HG03175 (cell line): ENCODE results near the gene FBXO34.
"Not testable (repeated sequence)": the region's sequence is repeated elsewhere in the genome, so short reads cannot be mapped to it uniquely, and the experiment has no call there.

ENCODE experiments used
- ATAC-seq: cut with Tn5 transposase; IDR thresholded peaks from one replicate; pipeline ENCODE4 v1.9.1; 2021; ENCODE audit warnings: mild to moderate bottlenecking, moderate library complexity; ENCODE audit not compliant: unreplicated experiment

The FBXO34 gene

GRCh38 chr14:55309154-55309553 lies 37.9 kb downstream of the FBXO34 start:
- ATAC-seq: no peak

GRCh38 chr14:55309761-55310365 lies 38.6 kb downstream of the FBXO34 start:
- ATAC-seq: no peak

DNA sequence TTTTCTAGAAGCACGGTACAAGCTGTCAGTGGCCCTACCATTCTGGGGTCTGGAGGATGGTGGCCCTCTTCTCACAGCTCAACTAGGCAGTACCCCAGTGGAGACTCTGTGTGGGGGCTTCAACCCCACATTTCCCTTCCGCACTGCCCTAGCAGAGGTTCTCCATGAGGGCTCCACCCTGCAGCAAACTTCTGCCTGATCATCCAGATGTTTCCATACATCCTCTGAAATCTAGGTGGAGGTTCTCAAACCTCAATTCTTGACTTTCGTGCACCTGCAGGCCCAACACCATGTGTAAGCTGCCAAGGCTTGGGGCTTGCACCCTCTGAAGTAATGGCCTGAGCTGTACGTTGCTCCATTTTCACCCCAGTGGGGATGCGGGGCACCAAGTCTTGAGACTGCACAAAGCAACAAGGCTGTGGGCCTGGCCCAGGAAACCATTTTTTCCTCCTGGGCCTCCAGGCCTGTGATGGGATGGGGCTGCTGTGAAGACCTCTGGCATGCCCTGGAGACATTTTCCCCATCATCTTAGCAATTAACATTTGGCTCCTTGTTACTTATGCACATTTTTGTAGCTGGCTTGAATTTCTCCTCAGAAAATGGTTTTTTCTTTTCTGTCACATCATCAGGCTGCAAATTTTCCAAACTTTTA lies 41.3 kb downstream of the FBXO34 start:
- not testable (repeated sequence) for ATAC-seq

DNA sequence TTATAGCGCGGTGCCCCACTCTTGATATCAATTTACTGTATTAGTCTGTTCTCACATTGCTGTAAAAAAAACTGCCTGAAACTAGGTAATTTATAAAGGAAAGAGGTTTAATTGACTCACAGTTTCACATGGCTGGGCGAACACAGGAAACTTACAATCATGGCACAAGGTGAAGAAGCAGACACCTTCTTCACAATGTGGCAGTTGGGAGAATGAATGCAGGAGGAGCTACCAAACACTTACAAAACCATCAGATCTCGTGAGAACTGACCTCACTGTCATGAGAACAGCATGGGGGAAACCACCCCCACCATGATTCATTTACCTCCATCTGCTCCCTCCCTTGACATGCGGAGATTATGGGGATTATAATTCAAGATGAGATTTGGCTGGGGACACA lies 42.3 kb downstream of the FBXO34 start:
- ATAC-seq: no peak

GRCh38 chr14:55314449-55314848 lies 43.2 kb downstream of the FBXO34 start:
- ATAC-seq: no peak

DNA sequence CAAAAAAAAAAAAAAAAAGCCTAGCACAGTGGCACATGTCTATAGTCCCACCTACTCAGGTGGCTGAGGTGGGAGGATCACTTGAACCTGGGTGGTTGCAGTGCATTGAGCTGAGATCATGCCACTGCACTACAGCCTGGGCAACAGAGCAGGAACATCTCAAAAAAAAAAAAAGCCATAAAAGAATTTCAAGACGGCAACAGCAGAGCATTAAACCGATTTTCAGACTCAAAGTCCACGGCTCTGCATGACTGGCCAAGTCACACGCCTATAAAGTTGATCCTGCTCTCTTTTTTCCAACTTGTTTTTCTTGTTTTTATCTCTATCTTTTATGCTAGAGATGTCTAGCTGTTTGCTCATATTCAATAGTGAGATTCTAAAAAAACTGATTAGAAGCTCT lies 45.3 kb downstream of the FBXO34 start:
- ATAC-seq: no peak

DNA sequence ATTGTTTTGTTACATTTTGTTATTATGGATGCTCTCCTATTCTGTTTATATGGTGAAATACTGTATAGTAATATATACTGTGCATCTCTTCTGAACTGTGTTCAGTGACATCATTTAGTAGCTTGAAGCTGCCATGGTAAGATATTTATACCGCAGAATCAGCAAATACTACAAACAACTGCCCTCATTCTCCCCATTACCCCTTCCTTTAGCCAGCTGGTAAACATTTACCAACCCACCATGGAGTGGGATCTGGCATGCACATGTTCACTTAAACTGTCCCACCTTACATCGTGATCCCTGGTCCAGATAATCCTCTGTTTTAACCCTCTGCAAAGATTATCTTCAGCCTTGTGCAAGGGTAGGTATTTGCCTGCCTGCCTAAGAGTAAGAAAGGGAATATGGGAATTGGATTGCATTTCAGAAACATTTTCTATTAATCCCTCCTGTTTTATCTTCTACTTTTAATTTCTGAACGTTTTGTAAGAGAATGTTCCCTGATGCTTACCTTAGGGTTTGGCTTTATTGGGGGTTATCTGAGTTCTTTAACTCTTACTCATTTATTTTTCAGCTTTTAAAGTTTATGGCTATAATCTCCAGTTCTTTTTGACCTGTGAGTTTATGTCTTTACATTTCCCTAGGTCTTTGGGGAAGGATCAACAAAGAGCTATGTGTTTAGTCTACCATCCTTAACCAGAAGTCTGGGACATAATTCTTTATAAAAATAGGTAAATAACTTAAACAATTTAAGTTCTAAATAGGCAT lies 46.5 kb downstream of the FBXO34 start:
- no peak for ATAC-seq

GRCh38 chr14:55318694-55319093 lies 47.5 kb downstream of the FBXO34 start:
- no peak for ATAC-seq

DNA sequence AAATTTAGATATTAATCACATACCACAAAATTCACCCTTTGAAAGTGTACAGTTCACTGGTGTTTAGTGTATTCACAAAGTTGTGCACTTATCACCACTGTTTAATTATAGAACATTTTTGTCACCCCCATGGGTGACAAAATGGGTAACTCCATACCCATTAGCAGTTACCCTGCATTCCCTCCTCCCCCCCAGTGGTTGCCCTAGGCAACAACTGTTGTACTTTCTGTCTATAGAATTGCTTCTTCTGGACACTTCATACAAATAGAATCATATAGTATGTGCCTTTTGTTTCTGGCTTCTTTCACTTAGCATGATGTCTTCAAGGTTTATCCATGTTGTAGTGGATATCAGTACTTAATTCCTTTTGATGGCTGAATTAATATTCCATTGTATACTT lies 52.7 kb downstream of the FBXO34 start:
- ATAC-seq: no peak

GRCh38 chr14:55324812-55325211 lies 53.6 kb downstream of the FBXO34 start:
- no peak for ATAC-seq

DNA sequence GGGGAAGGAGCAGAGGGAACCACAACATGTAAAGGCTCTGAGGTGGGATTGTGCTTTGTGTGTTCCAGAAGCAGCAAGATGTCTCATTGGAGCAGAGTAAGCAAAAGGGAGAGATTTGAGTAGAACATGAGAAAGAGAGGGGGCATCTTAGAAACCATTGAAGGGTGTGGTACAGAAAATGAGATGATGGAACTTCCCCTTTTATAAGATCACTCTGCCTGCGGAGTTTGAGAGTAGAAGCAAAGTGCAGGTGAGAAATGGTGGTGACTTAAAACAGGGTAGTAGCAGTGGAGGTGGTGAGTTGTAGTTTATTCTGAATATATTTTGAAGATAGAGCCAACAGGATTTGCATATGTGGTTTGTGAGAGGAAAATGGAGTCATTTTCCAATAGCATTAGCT lies 56.0 kb downstream of the FBXO34 start:
- peak; percentile 69 for ATAC-seq

DNA sequence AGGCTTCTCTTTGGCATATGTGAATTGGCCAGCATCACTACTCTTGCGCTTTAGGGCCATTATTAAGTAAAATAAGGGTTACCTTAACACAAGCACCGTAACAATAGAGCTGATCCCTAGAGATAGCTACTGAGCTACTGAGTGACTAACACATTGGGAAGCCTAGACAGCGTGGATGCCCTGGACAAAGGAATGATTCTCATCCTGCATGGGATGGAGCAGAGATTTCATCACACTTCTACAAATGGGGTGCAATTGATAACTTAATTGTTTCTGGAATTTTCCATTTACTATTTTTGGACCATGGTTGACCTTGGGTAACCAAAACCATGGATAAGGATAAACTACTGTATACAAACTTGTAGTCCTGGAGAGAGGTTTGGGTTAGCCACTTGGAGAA lies 57.1 kb downstream of the FBXO34 start:
- ATAC-seq: no peak

- no peak for ATAC-seq
Observed at GRCh38 chr14:55329999-55330710, 58.9 kb downstream of the FBXO34 start.

DNA sequence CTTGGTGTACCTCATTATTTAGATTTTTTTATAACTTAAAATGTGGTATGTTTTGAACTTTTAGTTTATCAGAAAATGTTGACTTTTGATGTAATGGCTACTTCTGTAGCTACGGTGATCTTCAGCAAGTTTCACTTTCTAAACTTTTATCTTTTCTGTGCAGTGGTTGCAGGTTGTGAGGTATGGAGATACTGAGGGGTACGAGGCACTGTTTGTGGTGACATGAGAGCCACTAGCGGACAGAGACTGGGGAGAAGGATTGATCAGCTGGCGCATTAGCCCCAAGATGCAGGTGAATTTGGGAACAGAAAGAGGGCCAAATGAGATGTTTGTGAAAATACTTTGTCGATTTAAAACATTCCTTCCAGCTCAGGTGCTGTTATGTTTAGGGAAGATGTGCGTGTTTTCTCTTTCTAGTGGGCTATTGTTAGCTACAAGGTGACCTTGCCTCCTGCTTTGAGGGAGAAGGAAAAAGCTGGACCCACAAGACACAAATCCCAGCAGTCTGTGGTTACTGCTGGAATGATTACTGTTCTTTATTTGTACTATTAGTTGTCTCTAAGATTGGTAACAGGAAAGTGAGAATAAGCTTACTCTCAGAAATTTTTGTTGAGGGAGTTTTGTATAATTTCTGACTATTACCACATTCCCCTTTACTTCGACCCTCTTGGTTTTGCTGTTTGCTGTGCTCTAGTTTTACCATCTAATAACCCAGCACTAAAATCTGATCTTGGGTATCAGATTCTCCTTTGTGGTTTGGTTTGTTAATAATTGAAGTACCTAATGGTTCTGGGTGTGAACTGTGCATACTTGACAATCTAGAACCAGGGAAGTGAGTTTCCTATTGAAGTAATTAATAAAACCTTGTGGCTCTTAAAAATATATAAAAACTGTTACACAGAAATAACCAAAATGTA lies 61.7 kb downstream of the FBXO34 start:
- peak; percentile 49 for ATAC-seq

GRCh38 chr14:55333711-55334485 lies 62.7 kb downstream of the FBXO34 start:
- peak; percentile 38 for ATAC-seq

DNA sequence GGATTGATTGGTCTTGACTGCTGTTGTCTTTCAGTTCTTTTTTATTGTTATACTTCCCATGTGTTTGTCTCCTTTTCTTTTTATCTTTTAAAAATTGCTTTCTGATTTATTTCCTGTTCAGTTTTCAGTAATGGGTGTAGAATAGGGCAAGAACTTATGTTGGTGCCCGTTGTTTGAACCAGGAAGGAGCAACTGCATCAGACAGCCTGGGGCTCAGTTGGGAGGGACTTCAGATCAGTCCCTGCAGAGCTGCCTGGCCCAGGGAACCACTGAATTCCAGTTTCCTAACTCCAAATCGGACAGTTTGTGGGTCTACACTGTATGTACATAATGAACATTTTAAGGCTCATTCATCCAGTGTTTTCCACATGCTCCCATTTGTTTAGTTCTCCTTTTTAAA lies 64.9 kb downstream of the FBXO34 start:
- no peak for ATAC-seq

DNA sequence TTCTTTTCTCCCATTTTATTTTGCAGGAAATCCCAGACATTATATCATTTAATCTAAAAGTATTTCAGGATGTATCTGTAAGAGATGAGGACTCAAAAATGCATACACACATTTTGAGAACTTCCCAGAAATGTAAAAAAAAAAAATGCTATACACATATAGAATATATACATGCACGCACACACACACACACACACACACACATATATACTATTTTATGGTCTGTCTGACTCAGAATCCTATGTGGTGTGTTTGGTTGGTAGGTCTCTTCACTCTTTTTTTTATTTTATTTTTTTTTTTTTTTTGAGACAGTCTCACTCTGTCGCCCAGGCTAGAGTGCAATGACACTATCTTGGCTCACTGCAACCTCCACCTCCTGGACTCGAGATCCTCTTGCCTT lies 65.5 kb downstream of the FBXO34 start:
- ATAC-seq: no peak

DNA sequence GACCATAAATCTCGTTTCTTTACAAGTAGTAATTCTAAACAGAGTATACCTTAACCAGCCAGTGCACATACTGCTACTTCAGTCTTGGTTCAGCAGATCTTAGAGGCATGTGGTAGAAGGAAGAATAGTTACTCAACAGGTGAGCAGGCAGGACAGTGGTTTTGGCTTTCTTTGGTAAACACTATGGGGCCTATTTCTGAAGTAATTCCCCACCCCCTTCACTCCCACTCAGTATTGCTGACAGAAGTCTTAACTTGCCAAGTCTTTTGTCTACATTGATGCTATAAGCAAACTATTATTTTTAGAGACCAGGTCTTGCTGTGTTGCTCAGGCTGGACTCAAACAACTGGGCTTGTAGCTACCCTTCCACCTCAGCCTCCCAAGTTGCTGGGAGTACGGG lies 68.5 kb downstream of the FBXO34 start:
- no peak for ATAC-seq

DNA sequence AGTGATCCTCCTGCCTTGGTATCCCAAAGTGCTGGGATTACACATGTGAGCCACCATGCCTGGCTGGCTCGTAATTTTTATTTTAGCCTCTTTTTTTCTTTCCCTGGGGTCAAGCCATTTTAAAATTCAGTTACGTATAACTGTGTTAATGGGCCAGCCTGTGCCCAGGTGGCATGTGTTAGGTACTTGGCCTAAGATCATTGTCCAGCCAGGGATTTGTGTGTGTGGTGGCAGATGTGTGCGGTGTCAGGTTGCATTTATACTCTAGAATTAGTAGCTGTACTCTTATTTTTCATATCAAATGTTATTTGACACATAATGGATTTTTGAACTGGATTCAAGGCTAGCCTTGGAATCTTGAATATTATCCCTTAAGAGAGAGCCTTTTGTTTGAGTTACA lies 69.3 kb downstream of the FBXO34 start:
- ATAC-seq: no peak

GRCh38 chr14:55341781-55342180 lies 70.6 kb downstream of the FBXO34 start:
- no peak for ATAC-seq
